ENCODE data around the gene NLRP12. TPM values are rescaled to one million over a fixed set of nuclear protein-coding genes. Genes with fewer than 3 reads are reported as not detected.

Gene NLRP12
- total and polyA plus RNA-seq, 2 donors (not counting 1 experiment from before 2014, with no cell fraction given), result not detected

DNA sequence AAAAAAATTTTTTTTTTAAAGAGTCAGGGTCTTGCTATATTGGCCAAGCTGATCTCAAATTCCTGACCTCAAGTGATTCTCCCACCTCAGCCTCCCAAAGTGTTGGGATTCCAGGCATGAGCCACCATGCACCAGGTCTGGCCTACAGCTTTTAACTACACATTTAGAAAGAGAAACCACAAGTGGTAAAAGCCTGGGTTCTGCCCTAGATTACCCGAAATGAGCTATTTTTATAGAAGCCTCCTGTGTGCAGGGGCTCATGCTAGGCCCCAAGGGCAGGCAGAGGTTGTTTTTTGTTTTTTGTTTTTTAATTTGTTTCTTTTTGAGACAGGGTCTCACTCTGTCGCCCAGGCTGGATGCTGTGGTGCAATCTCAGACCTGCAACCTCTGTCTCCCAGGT is 29.6 kb upstream of the NLRP12 start:
- Histone ChIP-seq H3K4me3 (replicated peaks in 1 of 4; ENCODE audit: control extremely low read depth in 1 of 4, insufficient read depth in 1 of 4, low read depth in 3 of 4, low read length in 4 of 4) (no peak overlapping the region), H3K9ac (ENCODE audit: insufficient read depth, low read length) (no peak overlapping the region), H4K20me1 (ENCODE audit: control insufficient read depth, extremely low read depth, insufficient read depth, low read length) (no peaks in the 10 kb centered on the region), H3K4me1 (ENCODE audit: control insufficient read depth, extremely low read depth, insufficient read depth, low read length) (peaks cover 2% of the 10 kb centered on the region), H3K36me3 (ENCODE audit: control insufficient read depth, insufficient read depth, low read length) (no peaks in the 10 kb centered on the region), H3K9me3 (ENCODE audit: control insufficient read depth, insufficient read depth, low read depth, low read length) (no peaks in the 10 kb centered on the region), H3K4me2 (ENCODE audit: extremely low read depth, insufficient read depth, low read length) (no peak overlapping the region), H3K27me3 (ENCODE audit: control insufficient read depth, insufficient read depth, low read length) (no peaks in the 10 kb centered on the region), H3K79me2 (ENCODE audit: control insufficient read depth, insufficient read depth, low read length) (no peaks in the 10 kb centered on the region), H2AFZ (ENCODE audit: low read length) (no peak overlapping the region), H3K27ac (ENCODE audit: insufficient read depth, low read length) (no peak overlapping the region)
- DNase-seq (ENCODE audit: low read depth in 2 of 2), result no peak
- no peak for TF ChIP-seq CTCF (conservative IDR thresholded peaks at IDR 0.05 in 1 of 2, IDR thresholded peaks at IDR 0.05 in 1 of 2; ENCODE audit: low read depth in 1 of 2, low read length in 2 of 2)
- no peak for TF ChIP-seq EZH2 (IDR thresholded peaks at IDR 0.05; ENCODE audit: low read length, missing control alignments)

GRCh38 chr19:53849237-53849676 is 25.1 kb upstream of the NLRP12 start:
- Histone ChIP-seq H3K9me3 (ENCODE audit: control insufficient read depth, insufficient read depth, low read depth, low read length) (no peaks in the 10 kb centered on the region), H2AFZ (ENCODE audit: low read length) (peak overlapping the region; percentile 68), H3K4me3 (replicated peaks in 1 of 4; ENCODE audit: control extremely low read depth in 1 of 4, insufficient read depth in 1 of 4, low read depth in 3 of 4, low read length in 4 of 4) (no peak overlapping the region), H3K36me3 (ENCODE audit: control insufficient read depth, insufficient read depth, low read length) (no peaks in the 10 kb centered on the region), H3K9ac (ENCODE audit: insufficient read depth, low read length) (no peak overlapping the region), H4K20me1 (ENCODE audit: control insufficient read depth, extremely low read depth, insufficient read depth, low read length) (no peaks in the 10 kb centered on the region), H3K27ac (ENCODE audit: insufficient read depth, low read length) (peak overlapping the region; percentile 20), H3K4me2 (ENCODE audit: extremely low read depth, insufficient read depth, low read length) (peak overlapping the region; percentile 68), H3K79me2 (ENCODE audit: control insufficient read depth, insufficient read depth, low read length) (no peaks in the 10 kb centered on the region), H3K27me3 (ENCODE audit: control insufficient read depth, insufficient read depth, low read length) (no peaks in the 10 kb centered on the region), H3K4me1 (ENCODE audit: control insufficient read depth, extremely low read depth, insufficient read depth, low read length) (peaks cover 2% of the 10 kb centered on the region)
- TF ChIP-seq CTCF (conservative IDR thresholded peaks at IDR 0.05 in 1 of 2, IDR thresholded peaks at IDR 0.05 in 1 of 2; ENCODE audit: low read depth in 1 of 2, low read length in 2 of 2) (no peak), EZH2 (IDR thresholded peaks at IDR 0.05; ENCODE audit: low read length, missing control alignments) (no peak)
- DNase-seq (ENCODE audit: low read depth in 2 of 2), result peak; percentile 50 to 73

- H3K27me3 ChIP-seq (ENCODE audit: control insufficient read depth, insufficient read depth, low read length), result no peaks in the 10 kb centered on the region
- H3K4me2 ChIP-seq (ENCODE audit: extremely low read depth, insufficient read depth, low read length), result no peak overlapping the region
- TF ChIP-seq EZH2 (IDR thresholded peaks at IDR 0.05; ENCODE audit: low read length, missing control alignments) (no peak), CTCF (conservative IDR thresholded peaks at IDR 0.05 in 1 of 2, IDR thresholded peaks at IDR 0.05 in 1 of 2; ENCODE audit: low read depth in 1 of 2, low read length in 2 of 2) (no peak)
- H4K20me1 ChIP-seq (ENCODE audit: control insufficient read depth, extremely low read depth, insufficient read depth, low read length), result no peaks in the 10 kb centered on the region
- H2AFZ ChIP-seq (ENCODE audit: low read length), result no peak overlapping the region
- H3K9me3 ChIP-seq (ENCODE audit: control insufficient read depth, insufficient read depth, low read depth, low read length), result no peaks in the 10 kb centered on the region
- no peaks in the 10 kb centered on the region for H3K36me3 ChIP-seq (ENCODE audit: control insufficient read depth, insufficient read depth, low read length)
- no peaks in the 10 kb centered on the region for H3K79me2 ChIP-seq (ENCODE audit: control insufficient read depth, insufficient read depth, low read length)
- H3K27ac ChIP-seq (ENCODE audit: insufficient read depth, low read length), result no peak overlapping the region
- no peak overlapping the region for H3K9ac ChIP-seq (ENCODE audit: insufficient read depth, low read length)
- no peak overlapping the region for H3K4me3 ChIP-seq (replicated peaks in 1 of 4; ENCODE audit: control extremely low read depth in 1 of 4, insufficient read depth in 1 of 4, low read depth in 3 of 4, low read length in 4 of 4)
- no peak for DNase-seq (ENCODE audit: low read depth in 2 of 2)
- H3K4me1 ChIP-seq (ENCODE audit: control insufficient read depth, extremely low read depth, insufficient read depth, low read length), result peaks cover 2% of the 10 kb centered on the region
Observed at GRCh38 chr19:53847555-53847954, 23.4 kb upstream of the NLRP12 start.
